OCI-LY7 (cell line): ENCODE results near the gene ADAMTS9.

Source experiments
- CTCF ChIP-seq: fragments of 200-600 bp; sonication (generic); conservative IDR thresholded peaks from 2 replicates; pipeline ENCODE4 v1.5.1; 2014; ENCODE audit warnings: mild to moderate bottlenecking, antibody characterized with exemption, low read length, moderate library complexity, mixed read lengths
- EZH2phosphoT487 ChIP-seq: fragments of 200-600 bp; sonication (generic); IDR thresholded peaks from 2 replicates; pipeline ENCODE4 v1.6.1; 2018; ENCODE audit warnings: low read depth, borderline replicate concordance, mild to moderate bottlenecking, mixed run types, antibody characterized with exemption, low read length, moderate library complexity, mixed read lengths

GRCh38 chr3:64655160-64655559, 32.6 kb downstream of the ADAMTS9 start:
- TF ChIP-seq EZH2phosphoT487 = no peak
- TF ChIP-seq CTCF = no peak
